Measurements from ENCODE around the gene NT5DC4.

NT5DC4 gene

DNA sequence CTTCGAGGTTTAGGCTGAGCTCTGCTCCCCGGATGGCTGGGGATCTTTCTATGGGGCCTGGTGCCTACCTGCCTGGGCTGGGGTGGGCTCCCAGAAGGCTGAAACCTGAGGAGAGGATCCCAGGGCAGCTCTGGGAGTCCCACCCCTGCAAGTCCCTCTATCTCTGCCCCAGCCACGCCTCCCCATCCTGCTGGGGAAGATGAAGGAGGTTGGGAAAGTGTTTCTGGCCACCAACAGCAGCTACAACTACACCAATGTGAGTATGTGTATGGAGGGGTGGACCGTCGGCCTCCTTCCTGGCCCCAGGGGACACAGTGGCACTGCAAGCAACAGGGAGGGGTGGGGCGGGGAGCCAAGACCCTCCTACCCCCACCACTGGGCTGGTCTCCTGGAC is 2.7 kb downstream of the NT5DC4 start:
- no peak for DNase-seq (ENCODE audit: low spot score)

GRCh38 chr2:112723995-112724394 is 3.2 kb downstream of the NT5DC4 start:
- DNase-seq (ENCODE audit: low spot score) = no peak

DNA sequence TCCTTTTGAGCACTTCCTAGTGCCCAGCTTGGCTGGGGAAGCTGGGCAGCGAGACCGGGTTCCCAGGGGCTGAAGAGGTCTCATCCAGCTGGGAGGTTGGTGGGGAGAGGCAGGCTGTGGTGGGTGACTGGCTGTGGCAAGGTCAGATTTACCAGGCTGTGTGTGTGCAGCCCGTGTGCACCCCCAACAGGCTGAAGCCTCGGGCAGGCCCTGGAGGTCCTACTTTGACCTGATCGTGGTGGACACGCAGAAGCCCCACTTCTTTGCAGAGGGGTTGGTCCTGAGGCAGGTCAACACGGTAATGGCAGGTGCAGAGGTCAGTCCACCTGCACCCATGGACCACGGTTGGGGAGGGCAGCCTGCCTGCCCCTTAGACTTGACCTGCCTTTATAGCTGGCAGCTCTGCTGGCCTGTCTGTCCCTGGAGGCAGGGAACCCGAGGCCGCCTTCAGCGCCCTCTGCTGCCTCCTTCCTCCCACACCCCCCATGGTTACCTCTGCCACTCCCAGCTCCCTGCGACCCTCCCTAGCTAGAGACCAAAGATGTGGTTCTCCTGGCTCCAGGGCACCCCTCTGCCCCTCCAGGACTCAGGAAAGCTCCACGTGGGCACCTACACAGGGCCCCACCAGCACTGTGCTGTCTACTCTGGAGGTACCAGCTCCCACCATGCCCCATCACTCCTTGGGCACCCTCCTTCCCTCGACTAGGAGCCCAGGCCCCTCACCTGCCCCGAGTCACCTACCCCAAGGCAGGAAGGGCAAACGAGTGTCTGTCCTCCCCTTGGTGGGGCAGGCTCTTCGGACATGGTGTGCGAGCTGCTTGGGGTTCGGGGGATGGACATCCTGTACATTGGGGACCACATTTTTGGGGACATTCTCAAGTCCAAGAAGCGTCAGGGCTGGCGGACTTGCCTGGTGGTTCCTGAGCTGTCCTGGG is 4.0 kb downstream of the NT5DC4 start:
- DNase-seq (ENCODE audit: low spot score) = no peak

DNA sequence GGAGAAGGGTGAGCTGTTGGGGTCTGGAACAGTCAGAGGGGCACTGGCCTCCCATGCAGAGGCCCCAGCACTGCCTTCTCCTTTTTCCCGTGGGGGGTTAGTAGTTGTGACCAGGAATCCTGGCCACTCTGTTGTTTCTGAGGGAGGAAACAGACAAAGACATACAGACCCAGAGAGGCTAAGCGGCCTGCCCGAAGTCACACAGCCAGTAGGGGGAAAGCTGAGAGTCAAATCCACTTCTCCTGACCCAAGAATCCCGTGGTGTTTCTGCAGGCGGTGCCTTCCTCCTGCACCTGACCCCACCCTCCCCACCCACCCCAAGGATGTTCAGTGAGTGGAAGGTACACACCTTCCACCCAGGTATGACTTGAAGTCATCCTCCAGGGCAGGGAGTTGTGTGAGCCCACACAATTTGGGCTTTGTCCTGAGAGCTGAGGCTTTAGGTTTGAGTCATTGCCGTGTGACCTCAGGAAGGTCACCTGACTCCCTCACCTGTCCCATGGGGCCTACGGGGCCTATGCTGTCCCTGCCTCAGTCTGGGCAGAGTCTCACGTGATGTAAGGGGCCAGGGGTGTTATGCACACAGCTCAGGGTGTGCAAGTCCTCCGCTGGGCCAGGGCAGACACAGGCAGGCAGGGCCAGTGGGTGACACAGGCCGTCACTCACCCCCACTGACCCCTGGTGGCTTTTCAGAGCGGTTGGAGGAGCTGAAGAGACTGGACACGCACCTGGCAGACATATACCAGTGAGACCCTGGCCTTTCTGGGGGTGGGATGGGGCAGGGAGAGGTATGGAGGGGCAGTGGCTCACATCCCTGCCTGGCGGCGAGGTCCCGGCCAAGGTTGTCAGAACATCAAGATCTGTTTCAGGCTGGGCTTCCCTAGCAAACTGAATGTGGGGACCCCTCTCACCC is 5.0 kb downstream of the NT5DC4 start:
- DNase-seq (ENCODE audit: low spot score) = no peak

DNA sequence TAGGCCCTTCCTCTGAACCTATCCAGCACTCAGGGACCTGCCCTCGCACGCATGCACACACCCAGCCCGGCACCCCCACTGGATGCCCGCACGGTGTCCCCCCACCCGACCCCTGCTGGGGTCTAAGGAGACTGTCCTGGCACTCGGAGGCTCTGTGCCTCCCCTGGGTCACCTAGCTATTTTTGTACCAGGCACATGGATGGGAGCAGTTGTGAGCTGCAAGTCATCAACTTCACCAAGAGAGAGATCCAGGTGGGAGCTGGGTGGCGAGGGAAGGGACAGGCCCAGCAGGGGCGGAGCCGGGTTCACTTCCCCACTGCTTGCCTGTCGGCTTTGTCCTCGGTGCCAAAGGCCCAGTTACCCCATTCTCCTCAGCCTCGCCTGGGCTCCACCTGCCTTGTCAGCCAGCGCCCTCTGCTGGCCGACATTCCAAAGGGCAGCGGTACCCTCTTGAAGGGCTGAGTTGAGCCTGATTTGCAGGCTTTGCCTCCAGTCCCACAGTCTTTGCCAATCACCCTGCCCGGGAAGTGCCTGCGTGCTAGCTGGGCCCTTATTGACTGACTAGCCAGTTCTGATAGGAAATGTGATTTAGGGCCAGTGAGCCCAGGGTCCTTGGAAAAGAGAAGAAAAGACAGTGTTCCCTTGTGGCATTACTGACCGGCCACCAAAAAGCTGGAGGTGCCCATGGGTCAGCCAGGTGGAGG is 5.8 kb downstream of the NT5DC4 start:
- DNase-seq (ENCODE audit: low spot score) = peak; percentile 92

- DNase-seq (ENCODE audit: low spot score) = no peak
Observed at GRCh38 chr2:112727276-112728028, 6.6 kb downstream of the NT5DC4 start.

GRCh38 chr2:112728029-112728362 is 7.2 kb downstream of the NT5DC4 start:
- no peak for DNase-seq (ENCODE audit: low spot score)

- peak; percentile 20 for DNase-seq (ENCODE audit: low spot score)
Observed at GRCh38 chr2:112728378-112729175, 7.8 kb downstream of the NT5DC4 start.

DNA sequence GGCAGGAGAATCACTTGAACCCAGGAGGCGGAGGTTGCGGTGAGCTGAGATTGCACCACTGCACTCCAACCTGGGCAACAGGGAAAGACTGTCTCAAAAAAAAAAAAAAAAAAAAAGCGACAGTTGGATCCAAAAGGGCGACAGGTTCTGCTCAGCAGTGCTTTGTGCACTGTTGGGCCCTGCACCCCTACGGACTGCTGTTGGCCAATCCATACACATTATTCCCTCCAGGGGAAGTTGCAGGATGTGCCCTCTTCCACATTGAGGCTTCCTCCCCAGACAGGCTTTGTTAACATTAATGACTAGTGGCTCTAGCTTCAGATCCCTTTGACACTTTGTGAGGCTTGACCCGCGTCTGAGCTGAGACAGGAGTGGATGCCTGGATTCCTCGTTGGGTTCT is 9.4 kb downstream of the NT5DC4 start:
- DNase-seq (ENCODE audit: low spot score) = no peak

DNA sequence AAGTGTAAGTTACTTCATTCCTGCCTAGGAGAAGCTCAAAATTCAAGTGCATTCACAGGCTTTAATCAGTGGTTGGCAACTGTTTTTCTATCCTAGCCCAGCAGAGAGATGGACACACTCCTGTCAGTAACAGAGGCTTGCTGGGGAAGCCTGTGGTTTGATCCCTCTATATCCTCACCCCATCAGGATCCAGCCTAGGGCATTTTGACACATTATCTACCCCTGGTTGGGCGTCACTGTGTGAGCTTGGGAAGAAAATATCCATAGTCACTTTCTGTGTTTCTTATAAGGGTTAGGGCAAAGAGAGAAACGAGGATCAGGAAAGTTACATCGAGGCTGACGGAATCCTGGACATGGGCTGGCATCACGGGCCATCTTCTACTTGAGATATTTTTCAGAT is 10.0 kb downstream of the NT5DC4 start:
- DNase-seq (ENCODE audit: low spot score) = no peak

DNA sequence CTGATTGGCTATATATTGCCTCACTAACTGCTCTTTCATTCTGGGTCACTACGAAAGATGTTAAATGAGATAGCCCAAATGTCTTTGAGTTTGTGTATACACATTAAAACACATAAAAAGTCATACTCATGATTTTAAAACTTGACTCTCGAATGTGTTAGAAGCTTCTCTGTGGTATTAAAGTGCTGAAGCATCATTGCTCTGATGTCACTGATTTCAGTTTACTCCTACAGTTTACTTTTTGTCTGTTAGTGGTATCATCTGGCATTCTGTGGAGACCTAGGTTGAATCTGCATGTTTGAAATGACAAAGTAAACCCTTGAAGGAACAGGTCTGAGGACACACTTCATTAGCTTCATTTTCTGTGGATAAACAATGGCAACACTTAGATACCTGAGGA is 10.7 kb downstream of the NT5DC4 start:
- DNase-seq (ENCODE audit: low spot score) = no peak

- no peak for DNase-seq (ENCODE audit: low spot score)
Observed at GRCh38 chr2:112733456-112733855, 12.6 kb downstream of the NT5DC4 start.

DNA sequence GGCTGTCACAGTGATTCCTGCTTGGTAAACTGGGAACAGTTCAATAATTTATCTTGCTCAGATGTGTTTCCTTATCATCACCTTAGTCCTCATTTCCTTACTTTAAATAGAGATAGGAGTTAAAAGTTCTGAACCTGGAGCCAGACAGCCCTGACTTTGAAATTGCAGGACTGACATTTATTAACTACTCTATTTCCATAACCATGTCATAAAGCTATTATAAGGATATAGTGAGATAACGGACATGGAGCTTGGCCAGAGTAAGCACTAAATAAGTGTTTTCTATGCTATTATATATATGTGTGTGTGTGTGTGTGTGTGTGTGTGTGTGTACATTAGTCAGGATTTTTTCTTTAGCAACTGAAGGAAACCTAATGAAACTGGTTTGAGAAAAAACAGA is 13.1 kb downstream of the NT5DC4 start:
- no peak for DNase-seq (ENCODE audit: low spot score)

DNA sequence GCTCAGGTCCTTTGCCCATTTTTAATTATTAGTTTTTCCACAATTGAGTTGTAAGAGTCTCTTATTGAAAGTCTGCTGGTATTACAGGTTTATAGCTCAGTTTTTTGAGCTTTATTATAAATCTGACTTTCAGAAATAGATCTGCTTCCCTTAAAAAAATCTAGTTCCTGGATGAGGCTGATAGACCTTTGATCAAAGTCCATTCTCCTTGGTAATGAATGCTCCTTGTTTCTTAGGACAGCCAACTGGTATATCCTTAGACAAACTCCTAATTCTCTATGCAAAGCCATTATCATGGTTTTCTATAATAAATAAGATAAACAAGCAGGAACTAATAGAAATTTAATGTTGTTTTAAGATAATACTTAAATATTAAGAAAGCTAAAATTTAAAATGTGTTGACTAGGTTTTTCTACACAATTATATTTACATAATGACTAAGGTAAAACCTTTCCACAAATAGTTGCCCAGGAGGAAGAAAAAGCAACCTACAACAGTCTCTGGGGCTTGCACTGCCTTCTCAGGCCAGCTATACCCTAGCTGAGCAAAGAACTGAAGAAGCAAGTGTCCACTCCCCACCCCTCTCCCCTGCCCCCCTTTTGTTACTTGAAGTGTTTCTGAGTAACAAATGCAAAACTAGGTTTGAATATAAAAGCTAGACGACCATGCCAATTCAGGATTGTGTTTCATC is 16.9 kb downstream of the NT5DC4 start:
- DNase-seq (ENCODE audit: low spot score) = no peak

DNA sequence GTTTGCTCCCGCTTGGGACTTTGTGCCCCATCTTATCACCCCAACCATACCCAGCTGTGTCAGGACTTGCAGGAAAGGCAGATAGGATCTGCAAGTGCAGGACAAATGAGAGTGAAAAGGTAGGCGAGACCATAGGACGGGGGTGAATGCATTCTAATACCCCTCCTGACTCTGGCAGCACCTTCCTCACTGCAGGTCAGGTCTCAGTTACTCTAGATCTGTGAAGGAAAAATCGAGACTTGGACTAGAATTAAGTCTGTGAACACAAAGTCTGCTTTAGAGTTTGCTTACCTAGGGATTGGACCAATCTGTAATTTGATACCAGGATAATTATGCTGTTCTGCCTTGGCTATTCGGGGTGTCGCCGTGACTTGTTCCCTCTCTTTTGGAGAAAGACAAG is 19.7 kb downstream of the NT5DC4 start:
- DNase-seq (ENCODE audit: low spot score) = no peak

GRCh38 chr2:112749755-112750559 is 29.1 kb downstream of the NT5DC4 start:
- DNase-seq (ENCODE audit: low spot score) = peak; percentile 64

GRCh38 chr2:112750560-112750843 is 29.7 kb downstream of the NT5DC4 start:
- DNase-seq (ENCODE audit: low spot score) = no peak

DNA sequence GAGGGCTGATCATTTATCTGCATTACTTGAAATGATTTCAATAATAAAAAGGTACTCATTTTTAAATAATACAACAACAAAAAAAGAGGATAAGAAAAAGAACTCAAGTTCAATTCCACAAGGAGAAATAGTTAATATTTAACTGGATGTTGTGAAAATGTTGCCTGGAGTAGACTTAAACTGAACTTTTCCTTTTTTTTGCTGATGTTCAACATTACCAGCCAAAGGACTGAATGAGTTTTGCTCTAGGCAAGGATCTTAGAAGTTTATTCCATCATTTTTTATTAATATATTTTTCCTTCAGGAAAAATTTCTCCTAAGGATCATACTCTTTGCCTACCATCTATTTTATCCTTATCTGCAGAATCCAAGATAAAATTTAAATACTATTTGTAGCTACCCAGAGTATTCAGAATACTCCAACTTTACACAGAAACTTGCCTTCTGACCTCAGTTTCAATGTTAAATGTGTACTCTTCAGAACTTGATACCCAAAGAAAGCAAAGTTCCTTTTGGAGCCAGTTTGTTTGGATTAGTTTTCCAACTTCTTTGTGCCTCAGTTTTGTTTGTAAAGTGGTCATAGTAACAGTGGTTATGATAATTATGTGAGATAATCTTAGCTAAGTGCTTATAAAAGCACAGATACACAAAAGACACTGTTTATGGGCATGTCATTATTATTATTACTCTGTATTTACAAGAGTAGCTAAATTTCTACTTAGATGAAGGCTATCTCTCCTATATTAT is 30.8 kb downstream of the NT5DC4 start:
- no peak for DNase-seq (ENCODE audit: low spot score)

- no peak for DNase-seq (ENCODE audit: low spot score)
Observed at GRCh38 chr2:112752667-112753066, 31.8 kb downstream of the NT5DC4 start.
